Myocyte (in vitro differentiated cells): ENCODE data around the gene SPTLC3. TPM values are rescaled to one million over a fixed set of nuclear protein-coding genes. Genes with fewer than 3 reads are reported as not detected.

Experiments
- DNase-seq: peaks from one replicate; pipeline ENCODE4 v3.0.0-alpha.2; 2012; ENCODE audit warnings: low read depth
- total RNA-seq: library from RNA; depleted of rRNA; stranded (reverse); fragments of >200 nt; gene quantifications from 2 replicates; pipeline ENCODE4 v1.2.3, GENCODE V29; 2014

The SPTLC3 gene
- total RNA-seq, 1 donor from 2014 or later = 9.0 TPM

- DNase-seq = no peak
Observed at GRCh38 chr20:12984069-12984765, 24.6 kb upstream of the SPTLC3 start.

GRCh38 chr20:12984863-12985262 lies 23.9 kb upstream of the SPTLC3 start:
- no peak for DNase-seq

DNA sequence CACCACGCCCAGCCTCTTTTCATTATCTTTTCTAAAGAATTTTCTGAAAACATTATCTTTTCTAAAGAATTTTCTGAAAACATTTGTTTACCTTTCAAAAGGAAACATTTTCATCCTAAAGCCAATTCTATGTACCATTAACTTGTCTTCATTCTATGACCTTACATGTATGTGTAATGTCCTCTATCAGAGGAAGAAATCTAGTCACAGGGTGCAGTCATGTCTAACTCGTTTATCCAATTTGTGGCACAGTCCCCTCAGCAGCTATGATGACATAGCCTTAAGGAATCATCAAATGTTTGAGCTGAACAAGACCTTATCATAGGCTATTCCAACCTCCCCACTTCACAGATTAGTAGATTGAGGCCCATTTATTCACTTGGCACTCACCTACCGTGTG lies 21.5 kb upstream of the SPTLC3 start:
- DNase-seq = no peak

DNA sequence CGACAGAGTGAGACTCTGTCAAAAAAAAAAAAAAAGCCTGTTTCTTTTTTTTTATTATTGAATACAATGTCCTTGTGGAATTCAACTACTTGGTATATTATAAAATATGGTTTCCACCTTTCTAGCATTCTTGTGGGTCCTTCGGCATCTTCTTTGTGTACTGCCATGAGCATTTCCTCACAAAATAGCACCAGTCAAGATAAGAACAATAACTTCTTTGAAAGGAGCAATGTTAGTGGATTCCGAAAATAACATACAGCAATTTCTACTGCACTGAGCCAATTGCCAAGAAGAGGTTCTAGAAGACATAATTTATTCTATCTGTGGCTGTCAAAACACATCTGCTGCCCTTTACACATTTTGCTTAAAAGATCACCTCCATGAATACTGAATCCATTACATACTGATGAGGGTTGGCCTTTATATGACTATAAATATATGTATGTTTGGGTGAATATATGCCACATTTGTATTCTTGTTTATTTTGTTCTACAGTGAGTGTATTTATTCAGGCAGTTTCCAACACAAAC lies 19.1 kb upstream of the SPTLC3 start:
- no peak for DNase-seq

DNA sequence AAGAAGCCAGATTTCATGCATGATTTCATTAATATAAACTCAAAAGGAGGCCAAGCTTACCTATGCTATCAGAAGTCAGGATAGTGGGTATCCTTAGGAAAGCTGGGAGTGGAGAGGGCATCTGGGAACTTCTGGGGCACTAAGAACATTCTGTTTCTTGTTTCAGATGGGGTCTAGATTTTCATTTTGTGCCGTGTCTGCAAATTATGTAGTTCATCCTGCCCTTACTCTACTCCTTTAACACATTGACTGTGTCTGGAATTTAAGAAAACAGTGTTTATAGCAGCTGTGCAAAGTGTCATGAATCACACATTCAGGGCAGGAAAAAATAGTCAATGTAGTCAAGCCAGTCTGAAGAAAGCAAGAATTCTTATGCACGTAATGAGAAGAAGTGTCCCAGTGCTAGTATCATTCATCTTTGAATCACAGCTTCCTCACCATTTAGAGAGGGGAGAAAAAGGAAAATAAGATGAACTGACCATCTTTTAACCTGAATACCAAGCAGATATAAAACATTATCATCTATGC lies 11.6 kb upstream of the SPTLC3 start:
- peak; percentile 24 for DNase-seq

DNA sequence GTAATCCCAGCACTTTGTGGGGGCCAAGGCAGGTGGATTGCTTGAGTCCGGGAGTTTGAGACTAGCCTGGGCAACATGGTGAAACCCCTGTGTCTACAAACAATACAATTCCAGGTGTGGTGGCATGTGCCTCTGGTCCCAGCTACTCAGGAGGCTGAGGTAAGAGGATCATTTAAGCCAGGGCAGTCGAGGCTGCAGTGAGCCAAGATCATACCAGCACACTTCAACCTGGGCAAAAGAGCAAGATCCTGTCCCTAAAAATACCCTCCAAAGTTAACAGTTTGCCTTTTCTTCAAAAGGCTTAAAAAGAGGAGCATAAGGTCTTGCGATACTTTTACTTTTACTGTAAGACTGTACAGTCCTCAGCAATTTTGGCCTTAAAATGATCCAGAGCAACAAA lies 10.7 kb upstream of the SPTLC3 start:
- no peak for DNase-seq

DNA sequence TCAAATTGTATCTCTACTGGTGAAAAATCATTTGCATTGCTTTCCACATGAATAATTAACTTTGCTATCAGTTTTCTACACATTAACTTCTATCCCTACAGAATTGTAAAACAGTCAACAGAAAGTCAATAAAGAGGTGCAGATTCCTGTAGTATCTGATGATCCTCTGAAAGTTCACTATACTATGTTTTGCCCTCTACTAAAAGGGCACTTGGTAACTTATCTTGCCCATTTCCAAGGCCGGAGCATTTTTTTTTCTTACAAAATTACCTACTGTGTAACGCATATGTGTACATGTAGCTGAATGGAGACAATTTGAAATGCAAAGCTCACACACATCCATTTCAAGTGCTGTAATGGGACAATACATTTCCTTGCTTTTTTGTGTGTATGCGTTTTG lies 9.6 kb upstream of the SPTLC3 start:
- no peak for DNase-seq

GRCh38 chr20:13002251-13002650 lies 6.5 kb upstream of the SPTLC3 start:
- no peak for DNase-seq

DNA sequence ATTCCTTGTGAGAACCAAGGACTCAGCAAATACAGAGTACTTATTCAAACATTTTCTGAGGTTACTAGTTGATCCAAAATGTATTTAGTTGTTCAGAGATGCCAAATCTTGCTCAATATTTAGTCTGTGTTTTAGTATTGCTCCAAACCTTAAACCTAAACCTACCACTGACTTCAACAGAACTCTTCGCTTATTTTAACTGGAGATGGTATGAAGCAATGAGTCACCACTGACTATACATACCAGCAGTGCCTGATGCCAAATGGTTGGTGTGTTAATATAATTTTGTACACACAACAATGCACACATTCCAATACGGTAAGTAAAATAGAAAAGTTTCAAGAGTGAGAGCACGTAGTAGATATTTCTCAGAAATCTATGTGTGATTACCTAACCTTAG lies 1.9 kb upstream of the SPTLC3 start:
- DNase-seq = no peak

GRCh38 chr20:13007596-13007995 lies 1.2 kb upstream of the SPTLC3 start:
- no peak for DNase-seq

DNA sequence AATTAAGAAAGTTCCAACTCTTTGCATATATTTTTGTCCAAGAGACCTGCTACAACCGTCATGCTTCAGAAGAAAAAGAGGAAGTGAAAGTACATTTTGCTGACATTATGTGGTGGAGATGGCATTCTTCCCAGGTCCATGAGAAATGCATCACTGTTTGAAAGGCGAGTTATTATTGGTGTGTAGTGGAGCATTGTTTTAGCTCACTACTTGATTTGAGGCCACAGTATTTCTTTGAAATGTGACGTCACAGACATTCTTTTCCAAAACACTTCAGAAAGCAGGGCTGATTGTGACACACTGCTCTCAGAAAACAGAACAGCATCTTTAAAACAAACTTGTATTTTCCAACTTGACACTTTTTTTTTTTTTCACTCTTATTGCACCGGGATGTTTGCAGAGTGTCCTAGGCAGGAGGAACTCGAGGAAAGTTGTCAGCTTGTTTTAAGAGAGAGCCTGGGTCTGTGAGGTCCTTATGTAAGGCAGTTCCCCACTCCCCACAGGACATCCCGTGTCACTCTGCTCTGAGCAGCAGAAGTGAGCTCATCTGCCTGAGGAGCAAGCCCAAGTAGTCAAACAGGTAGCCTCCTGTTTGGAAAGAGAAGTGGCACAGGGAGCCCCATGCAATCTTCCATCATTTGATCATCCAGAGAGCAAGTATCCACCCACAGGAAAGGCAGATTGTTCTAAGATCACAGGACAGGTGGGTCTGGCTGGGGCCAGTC lies 1.1 kb downstream of the SPTLC3 start:
- DNase-seq = peak; percentile 74

- no peak for DNase-seq
Observed at GRCh38 chr20:13012886-13013285, 4.1 kb downstream of the SPTLC3 start.

DNA sequence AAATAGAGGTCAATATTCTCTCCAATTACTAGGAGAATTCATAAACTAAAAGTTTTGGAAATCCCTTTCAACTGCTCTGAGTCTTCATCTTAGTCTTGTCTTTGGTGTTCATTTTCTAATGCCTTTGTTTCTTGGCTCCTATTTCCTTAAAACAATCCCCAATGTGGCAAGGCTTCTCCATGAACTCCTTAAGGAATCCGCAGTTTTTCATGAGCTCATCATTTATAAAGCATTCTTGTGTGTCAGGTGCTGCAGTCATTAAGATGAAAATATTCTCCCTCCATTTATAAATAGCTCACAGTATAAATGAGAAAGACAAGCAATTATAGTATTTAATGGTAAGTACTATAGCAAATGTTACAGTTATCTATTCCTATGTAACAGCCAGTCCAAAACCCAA lies 4.6 kb downstream of the SPTLC3 start:
- no peak for DNase-seq

DNA sequence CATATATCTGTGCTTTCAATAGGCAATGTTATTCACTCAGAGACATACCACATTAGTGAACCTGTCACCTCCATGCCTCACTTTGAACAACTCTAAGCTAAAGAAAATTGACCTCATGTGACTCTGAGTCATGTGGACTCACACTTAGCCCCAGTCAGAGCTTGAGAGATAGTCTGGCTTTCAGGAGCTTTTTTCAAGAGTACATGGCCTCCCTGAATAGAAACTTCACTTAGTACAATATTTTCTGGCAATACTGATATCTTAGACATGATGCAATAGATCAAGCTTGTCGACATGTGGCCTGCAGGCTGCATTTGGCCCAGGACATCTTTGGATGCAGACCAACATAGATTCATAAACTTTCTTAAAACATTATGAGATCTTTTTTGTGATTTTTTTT lies 8.5 kb downstream of the SPTLC3 start:
- no peak for DNase-seq

- no peak for DNase-seq
Observed at GRCh38 chr20:13017883-13018535, 9.2 kb downstream of the SPTLC3 start.

GRCh38 chr20:13021205-13021970 lies 12.6 kb downstream of the SPTLC3 start:
- DNase-seq = no peak

DNA sequence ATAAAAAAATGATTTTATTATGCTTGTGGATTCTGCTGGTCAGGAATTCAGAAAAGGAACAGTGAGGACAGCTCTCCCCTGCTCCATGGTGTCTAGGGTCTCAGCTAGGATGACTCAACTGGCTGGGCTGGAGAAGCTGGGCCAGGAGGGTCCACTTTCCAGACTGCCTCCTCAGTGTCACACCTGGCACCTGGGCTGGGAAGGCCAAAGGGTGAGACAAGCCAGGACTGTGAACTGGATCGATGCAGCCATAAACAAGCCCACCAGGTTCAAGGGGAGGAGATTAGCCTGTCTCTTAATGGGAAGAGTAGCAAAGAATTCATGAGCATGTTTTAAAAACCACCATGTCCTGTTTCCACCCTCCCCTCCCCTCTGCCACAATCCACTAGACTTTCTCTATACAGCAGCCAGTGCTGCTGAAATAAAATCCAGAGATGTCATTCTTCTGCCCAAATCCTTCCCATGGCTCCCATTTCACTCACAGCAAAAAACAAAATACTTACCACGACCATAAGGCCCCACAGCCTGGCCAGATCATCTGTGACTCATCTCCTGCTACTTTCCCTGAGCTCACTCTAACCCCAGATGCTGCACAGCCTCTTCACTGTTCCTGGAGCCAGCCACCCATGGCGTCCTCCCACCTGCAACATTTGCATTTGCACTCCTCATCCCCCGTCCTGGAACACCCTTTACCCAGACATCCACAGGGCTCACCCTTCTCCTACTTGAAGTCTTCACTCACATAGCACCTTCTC lies 13.8 kb downstream of the SPTLC3 start:
- peak; percentile 76 for DNase-seq

GRCh38 chr20:13024596-13024995 lies 15.8 kb downstream of the SPTLC3 start:
- DNase-seq = no peak

- no peak for DNase-seq
Observed at GRCh38 chr20:13025181-13025580, 16.4 kb downstream of the SPTLC3 start.

DNA sequence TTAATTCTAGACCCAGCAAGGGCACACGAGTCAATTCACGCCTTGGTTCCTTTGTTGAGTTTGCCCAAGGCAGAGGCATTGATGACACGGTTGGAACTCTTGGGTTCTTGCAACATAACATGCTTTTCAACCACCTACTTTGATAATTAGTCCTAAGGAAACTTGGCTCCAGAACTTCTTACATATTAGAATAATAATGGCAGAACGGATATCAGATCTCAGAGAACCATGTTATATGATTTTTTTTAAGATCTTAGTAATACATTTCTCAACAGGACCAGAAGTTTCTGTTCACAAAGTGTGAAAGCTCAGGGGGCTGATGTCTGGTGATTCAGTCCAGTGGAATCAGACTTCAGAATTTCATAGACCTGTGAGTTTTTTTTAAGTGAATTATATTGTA lies 19.2 kb downstream of the SPTLC3 start:
- DNase-seq = no peak
